NB4 (cell line): ENCODE data around the gene TAT.

Experiments
- MYC ChIP-seq: IDR thresholded peaks from 2 replicates; pipeline ENCODE4 v1.6.1; 2011; ENCODE audit warnings: low read depth, low read length
- POLR2A ChIP-seq: IDR thresholded peaks from 2 replicates; pipeline ENCODE4 v1.6.1; 2011; ENCODE audit warnings: mild to moderate bottlenecking; ENCODE audit not compliant: insufficient read length; ENCODE audit errors: extremely low read depth
- TF ChIP-seq, protein P1 (sequence below): IDR thresholded peaks from one replicate; pipeline ENCODE4 v1.5.1; 2012; ENCODE audit warnings: low read depth, low read length

DNA sequence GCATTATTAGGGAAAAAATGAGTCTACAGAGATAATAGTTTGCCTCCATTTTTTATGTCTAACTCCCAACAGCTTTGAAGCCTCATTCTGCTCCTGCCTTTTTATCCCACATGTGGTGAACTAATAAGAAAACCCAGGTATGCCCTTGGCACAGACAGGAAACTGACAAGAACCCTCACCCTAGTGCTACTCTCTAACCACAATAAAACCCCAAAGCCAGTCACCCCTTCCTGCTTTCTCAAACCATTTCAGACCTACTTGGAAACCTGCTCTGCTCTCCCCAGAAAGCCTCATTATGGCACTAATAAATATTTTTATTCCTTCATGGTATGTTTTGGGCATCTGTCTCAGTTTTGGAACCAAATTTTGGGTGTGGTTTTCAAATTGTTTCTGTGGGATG, 45.2 kb upstream of the TAT start:
- TF ChIP-seq, protein P1, sequence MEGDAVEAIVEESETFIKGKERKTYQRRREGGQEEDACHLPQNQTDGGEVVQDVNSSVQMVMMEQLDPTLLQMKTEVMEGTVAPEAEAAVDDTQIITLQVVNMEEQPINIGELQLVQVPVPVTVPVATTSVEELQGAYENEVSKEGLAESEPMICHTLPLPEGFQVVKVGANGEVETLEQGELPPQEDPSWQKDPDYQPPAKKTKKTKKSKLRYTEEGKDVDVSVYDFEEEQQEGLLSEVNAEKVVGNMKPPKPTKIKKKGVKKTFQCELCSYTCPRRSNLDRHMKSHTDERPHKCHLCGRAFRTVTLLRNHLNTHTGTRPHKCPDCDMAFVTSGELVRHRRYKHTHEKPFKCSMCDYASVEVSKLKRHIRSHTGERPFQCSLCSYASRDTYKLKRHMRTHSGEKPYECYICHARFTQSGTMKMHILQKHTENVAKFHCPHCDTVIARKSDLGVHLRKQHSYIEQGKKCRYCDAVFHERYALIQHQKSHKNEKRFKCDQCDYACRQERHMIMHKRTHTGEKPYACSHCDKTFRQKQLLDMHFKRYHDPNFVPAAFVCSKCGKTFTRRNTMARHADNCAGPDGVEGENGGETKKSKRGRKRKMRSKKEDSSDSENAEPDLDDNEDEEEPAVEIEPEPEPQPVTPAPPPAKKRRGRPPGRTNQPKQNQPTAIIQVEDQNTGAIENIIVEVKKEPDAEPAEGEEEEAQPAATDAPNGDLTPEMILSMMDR = no peak
- TF ChIP-seq POLR2A = no peak
- no peak for TF ChIP-seq MYC
